Measurements from ENCODE around the gene DNAH1.

The DNAH1 gene

DNA sequence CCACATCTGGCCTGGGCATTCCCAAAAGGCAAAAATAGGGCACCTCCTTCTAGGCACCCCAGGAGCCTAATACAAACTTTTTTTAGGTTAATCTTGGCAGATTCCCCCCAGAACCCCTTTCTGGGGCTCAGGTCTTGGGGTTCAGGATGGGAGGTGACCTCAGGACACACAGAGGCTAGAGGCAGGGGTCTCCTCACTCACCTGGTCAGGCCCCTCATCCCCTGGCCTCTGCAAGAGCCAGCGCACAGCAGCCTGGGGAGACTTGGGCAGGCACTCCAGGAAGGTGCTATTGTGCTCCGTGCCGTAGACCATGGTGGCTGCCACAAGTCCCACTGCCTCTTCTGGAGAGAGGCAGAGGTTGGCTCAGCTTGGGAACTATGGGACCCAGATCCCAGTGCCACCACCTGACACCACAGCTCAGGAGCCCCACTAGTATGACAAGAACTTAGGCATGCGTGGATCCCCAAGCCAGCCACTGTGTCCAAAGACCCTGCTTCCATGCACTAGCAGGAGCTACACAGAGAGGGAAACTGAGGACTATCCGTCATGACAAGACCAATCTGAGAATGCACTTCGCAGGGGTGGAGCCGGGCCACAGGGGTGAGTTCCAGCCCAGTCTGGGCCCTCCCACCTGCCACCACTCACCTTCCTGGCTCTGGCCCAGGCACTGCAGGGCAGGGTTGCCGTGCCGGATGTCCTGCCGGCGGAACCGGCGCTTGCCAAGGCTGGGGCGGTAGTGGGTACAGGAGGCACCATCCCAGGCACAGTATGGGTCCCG, 121.4 kb downstream of the DNAH1 start:
- no peak for DNase-seq

DNA sequence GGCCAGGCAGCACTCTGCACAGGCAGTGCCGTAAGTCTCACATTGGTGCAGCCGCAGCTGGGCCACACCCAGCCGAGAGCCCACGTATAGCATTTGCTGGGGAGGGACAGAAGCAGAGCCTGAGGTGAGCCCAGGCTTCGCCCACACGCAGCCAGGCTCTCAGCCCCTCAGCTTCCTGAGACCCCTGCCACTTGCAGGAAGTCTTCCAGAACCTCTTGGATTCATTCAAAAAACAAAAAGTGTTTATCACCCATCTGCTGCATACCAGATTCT, 121.9 kb downstream of the DNAH1 start:
- DNase-seq = no peak

DNA sequence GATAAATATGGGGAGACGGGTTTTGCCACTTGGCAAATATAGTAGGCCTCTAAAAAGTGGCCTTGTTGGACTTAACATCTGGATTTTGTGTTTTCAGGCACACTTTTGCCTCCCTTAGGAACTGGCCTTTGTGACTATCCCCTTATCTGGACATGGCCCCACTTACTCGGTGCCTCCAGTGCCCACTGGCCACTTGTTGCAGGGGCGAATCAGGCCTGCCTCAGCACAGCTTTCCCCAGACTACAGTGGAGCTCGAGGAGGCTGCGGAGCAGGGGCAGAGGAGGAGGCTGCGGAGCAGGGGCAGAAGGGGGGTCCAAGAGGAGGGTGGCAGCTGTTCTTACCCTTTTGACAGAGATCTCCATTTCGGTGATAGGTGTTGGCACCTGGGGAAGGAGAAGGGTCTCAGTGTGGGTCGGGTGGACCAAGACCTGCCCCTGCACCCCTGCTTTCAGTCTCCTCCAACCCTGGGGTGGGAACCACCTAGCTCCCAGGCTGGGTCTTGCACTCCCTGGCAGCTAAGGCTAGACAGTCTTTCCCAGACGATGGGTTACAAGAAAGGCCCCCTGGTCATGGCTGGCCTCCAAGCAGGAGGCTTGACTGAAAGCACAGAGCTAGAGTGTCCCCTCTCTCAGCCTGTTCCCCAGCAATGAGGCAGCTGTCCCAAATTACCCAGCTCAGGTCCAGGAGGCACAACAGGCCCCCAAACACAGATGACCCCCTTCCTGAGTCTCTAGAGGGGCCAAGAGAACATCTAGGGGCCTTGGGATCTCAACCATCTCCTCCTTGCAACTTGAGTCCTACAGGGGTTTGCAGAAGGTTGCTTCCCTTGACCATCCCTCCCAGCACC, 122.7 kb downstream of the DNAH1 start:
- no peak for DNase-seq

DNA sequence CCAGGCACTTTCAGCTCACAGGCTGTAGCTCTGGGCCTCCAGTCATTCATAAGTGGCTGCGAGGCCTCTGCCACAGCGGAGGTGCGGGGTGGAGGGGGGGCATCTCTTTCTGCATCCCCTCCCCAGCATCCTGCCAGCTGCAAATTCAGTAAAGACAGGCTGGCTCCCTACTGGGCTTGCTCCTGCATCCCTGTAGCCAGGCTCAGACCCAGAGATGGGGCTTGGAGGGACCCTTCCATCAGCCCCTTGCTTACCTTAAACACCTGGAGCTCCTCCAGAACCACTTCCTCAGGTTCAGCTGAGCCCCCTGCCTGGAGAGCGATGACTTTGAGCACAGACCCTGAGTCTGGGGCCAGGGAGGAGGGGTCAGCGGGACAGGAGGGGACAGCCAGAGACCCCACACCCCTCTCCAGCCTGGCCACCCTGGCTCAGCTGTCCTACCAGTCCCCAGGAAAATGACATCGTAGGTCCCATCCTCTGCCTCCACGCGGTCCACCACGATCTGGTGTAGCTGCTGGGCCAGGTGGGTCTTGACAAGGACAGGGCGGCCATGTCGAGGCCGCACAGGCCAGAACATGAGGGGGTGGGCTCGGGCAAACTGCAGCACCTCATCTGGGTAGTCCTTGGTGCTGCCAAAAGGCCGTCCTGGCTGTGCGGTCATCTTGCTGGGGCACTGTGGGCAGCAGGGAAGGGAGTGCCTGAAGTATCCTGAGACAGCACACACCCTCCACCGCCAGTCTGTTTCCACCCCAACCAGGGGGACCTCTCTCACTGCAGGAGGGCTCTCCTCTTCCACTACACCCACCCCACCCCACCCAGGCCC, 123.5 kb downstream of the DNAH1 start:
- no peak for DNase-seq

DNA sequence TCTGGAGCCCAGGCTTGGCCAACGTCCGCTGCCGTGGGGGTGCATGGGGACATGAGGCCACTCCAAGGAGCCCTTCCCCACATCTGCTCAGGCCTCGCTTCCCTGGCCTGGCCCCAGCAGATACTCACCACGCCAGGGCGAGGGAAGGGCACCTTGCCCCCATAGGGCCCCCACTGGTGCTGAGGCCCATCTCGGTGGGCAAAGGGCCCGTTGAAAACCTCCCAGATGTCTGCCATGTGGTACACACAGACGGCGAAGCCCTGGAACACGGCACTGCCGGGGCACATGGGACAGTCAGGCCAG, 124.1 kb downstream of the DNAH1 start:
- DNase-seq = no peak

DNA sequence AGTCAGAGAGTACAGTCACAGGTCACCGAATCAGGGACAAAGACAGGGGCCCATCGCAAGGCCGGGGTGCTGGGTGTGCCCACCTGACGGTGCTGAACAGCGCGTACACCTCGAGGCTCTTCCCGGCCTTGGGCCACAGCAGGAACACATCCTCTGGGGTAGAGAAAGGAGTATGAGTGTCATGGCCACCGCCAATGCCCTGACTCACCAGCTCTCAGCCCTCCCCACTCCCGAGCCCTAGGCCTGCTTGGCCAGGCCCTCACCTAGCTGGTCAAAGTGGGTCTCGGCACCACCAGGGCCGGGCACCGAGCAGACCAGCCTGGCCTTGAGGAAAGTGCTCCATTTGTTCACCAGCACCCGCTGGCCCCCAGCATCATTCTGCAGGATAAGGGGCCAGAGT, 124.6 kb downstream of the DNAH1 start:
- no peak for DNase-seq

DNA sequence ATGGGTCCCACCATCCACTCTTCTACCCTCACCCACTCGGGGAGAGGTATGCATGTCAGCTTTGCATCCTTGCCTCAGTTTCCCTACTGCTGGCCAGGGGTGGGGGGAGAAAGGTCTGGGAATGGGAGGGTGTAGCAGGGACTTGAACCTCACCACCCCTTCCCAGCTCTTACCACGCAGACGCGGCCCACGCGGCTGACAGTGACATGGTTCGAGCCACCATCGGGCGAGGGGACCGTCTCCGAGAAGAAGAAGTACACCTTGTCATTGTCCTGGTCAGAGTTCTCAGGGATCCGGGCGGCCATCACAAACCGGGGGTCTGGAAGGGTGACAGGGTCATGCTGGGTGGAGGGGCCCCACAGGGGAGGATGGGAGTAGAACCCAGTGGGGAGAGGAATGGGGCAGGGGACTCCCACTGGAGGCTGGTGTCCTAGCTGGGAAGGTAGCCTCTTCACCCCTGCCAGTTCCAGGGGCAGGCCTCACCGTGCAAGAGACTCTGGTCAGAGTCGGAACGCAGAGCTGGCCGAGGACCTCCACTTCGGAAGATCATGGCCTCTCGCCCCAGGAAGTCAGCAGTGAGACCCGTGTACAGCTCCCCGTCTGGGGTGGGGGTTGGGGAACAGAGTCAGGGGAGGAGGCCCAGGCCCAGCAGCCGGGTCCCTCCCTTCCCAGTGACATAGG, 125.1 kb downstream of the DNAH1 start:
- no peak for DNase-seq

DNA sequence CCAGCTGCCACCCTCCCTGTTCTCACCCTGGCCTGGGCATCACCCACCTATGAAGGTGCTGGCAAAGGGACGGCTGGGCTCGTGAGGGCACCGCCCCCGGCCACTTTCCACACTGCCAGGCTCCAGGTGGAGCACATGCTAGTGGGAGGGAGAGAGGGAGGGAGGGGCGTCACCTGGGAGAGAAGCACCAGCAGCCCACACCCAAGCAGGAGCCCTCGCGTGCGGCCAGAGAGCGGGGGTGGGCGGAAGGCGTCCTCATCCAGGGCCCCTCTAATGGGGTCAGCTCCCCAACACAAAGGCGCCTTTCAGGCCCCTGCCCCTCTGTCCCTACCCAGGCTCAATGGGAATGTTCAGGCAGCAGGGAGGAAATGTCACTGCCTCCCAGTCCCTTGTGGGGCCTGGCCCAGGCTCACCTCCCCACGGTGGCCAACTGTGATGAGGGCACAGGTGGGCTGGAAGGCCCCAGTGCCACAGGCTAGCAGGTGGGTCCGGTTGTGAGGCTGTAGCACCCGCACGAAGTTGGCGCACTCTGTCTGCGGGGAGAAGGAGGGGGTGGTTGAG, 125.7 kb downstream of the DNAH1 start:
- DNase-seq = no peak

DNA sequence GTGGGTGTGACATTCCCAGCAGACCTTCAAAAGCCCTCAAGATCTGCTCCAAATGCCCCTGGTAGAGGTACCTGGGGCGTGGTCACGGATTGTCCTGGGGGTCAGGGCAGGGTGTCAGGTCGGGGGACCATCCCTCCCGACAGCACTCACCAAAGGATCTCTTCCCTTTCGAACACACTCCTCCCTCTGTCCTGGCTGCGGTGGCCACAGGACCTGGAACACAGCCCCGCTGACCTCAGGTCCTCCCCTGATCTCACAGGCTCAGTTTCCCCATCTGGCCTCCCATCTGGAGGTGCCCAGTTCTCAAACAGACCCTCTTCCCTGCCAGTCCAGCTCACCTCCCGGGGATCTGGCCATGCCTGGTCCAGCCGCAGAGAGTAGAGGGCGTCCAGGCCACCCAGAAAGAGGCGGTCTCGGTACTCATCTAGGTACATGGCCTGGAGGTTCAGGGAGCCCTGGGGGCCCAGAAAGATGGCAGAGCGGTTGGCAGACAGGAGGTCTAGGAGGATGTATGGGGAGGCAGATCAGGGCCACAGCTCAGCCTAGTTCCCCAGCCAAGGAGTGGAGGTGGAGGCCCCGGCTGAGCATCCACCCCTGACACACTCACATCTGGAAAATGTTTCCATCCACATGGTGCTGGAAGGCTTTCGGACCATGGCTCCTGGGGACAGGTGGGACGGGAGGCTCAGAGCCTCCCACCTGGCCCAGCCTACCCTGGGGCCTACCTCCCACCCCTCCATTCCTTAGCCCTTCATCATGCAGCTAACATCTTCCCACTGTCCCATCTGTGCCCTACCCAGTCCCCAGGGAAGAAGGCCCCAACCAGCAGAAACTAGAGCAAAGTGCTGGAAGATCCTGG, 126.5 kb downstream of the DNAH1 start:
- no peak for DNase-seq

DNA sequence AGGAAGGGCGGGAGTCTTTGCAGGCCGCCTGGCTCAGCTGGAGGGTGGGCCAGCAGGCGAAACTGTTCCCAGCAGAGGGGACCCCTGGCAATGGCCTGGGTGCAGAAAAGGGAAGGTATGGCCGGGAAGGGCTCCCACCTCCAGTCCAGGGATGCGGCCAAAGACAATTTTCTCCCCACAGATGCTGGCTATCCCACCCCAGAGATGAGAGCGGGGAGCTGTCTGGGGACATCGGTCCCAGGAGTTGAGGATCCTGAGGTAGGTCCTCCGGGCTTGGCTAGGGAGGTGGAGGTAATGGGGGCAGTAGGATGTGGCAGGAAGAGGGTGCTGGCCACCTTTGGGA, 127.1 kb downstream of the DNAH1 start:
- DNase-seq = no peak

DNA sequence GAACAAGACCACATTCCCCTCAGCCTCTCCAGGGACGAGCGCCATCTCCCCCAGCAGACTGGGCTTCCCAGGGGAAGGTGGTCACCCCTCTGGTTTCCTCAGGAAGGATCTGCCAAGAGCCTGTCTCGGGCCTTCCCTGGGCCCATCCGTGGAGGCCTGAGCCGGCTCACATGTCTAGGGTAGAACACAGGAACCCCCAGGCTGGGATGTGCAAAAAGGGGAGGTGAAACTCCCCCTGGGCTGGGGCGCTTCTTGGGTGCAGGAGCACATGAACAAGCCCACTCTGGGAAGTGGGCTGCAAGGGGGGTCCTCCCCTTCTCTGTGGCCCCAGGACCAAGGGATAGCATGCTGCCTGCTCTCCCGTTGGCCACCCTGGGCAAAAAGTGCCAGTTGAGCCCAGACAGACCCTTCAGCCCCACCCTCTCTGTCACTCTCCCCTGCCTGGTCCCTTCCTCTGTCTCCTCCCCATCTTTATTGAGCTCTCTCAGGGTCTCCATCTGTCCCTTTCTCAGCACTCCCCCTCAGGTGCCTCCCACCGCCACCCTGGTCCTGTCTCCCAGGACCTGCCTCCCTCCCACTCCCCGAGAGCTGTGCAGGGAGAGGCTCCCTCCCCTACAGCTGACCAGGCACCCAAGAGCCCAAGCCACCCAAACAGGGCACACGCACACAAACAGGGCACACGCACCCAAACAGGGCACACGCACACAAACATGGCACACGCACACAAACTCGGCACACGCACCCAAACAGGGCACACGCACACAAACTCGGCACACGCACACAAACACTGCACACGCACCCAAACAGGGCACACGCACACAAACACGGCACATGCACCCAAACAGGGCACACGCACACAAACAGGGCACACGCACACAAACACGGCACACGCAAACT, 127.9 kb downstream of the DNAH1 start:
- no peak for DNase-seq

DNA sequence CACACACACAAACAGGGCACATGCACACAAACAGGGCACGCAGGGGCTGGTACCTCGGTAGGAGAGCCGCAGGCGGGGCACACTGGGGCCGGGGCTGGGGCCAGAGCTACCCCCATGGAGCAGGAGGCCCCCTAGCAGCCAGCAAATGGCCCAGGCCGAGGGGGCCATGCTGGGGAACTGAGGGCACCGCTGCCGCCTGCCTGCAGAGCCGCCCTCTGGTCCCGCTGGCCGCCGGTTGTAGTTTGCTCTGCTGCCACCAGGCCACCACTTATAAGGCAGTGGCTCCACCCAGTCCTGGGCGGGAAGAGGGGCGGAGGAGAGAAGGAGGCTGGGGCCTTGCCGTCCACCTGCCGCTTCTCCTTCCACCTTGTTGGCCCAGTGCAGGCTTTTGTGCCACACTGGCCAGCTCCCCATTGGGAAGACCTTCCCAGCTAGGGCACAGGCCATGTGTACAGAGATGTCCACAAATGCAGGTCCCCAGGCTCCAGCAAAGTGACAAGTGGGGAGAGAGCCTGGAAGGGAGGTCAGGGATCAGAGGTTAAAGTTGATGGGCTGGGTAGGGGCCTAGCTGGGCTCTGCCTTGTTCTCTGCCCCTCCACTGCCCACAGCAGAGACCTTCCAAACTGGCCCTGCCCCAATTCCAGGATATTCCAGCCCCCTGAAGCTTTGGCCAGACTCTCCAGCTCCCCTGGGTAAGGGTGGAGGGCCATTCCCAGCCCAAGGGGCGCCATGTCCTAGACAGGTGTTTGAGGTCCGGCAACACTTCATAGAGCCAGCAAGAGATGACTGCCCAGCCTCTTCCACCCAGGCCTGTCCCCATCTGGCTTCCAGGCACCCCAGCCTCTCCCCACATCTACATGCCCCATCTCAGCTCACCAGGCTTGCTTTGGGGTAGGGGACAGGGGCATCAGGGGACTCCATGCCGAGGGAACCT, 129.0 kb downstream of the DNAH1 start, which contains the start of gene SEMA3G:
Gene SEMA3G (minus strand): TSS at position 244 of the 934 bp plus-strand sequence. CDS start 76 bp downstream, at position 168.
- peak; percentile 61 for DNase-seq

DNA sequence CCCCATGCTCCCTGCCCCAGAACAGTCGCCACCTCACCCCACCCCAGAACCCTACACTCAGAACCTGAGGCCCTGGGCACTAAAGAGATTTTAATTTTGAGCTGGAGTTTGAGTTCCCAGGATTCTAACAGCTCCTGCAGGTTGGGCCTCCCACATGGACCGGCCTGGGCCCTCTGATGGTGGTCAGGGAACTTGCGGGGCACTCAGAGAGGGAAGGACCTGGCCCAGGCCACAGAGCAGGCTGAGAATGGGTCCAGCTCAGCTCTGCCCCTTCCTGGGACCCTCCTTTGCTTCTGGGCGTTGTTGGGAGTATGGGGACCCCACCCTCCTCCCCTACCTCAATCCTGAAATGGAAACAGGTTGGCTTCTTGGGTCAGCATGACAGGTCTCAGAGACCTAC, 129.9 kb downstream of the DNAH1 start:
- DNase-seq = no peak

DNA sequence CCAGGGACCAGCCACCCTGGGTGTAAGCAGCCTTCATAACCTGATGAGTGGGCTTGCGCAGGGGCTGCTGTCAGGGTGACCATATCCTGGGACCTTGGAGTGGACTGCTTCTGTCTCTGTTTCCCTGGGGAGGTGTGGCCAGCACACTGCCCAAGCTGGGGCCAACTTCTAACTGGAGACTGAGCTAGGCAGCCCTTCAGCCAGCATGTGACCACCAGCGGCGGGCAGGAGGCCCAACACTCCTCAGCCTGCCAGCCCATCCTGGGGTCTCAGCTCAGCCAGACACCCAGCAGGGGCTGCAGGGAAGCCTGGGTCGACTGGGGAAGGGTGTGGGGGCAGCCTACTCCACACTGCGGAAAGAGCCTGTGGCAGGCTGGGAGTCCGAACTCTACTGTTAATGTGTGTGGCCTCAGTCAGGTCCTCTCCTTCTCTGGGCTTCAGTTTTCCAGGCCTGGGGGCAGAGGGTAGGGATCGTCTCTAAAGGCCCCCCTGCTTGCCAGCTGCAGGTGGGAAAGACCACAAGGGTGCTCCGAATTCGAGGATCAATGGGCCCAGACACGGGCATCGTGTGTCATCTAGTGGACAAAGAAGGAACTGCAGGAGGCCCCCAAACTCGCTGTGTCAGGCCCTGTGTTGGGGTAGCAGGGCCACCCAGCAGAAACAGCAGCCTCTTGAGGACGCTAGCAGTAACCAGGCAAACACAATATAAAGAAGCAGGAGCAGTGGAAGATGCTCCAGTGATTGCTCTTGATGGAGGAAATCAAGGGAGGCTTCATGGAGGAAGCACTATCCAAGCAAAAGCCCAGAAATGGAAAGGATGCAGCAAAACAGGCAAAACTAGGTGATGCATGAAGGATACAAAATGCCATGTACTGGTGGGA, 130.8 kb downstream of the DNAH1 start:
- DNase-seq = peak; percentile 64

DNA sequence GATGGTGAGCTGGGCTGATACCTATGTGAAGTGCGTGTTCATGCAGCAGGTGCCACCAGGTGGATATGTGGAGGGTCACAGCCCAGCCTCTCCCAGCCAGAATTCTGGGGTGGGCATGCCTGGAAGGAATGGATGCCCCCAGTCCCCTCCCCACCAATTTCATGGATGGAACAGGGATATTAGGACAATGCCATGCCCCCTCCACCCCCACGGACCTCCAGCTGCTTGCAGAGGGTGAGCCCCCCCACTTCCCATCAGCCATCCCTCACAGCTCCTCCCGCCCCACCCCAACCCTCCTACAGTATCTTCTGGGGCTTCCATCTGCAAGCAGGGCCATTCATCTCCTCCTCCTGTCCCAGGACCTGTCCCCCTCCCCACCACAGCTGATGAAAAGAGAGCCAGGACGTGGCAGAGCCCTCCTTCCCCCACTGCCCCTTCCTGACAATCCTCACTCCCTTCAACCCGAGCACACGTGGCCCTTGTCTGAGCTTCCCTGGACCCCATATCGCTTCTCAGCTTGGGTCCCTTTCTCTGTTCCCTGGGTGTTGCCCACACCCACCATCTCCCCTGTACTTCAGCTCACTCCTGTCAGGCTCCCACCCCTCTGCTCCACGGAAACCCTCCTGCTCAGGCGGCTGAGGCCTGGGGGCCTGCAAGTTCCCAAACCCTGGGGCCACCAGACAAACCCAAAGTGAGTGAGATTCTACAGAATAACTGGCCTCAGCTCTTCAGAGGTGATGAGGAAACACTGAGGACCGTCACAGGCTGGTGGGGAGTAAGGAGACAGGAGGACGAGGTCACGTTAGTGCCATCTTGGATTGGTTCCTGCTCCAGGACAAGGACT, 131.6 kb downstream of the DNAH1 start:
- no peak for DNase-seq
